Measurements from ENCODE around the gene TBC1D3B.

The TBC1D3B gene

DNA sequence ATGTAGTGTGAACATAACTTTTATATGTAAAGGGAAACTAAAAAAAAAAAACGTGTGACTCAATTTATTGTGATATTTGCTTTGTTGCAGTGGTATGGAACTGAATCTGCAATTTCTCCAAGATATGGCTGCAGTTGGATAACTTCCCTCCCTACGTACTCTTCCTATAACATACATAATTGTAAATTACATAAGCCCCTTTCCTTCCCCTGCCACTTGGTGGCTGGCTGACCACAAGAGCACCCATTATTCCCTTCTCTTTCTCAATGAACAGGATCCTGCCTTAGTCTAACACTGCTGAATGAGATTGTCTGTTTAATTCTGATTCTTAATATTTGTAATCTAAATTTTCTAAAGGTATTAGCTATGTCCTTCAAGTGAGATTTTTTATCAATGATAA, 45.0 kb downstream of the TBC1D3B start:
- no peak for TF ChIP-seq EZH2phosphoT487 (IDR thresholded peaks at IDR 0.05; ENCODE audit: borderline replicate concordance, low read length)
- TF ChIP-seq, protein P1, sequence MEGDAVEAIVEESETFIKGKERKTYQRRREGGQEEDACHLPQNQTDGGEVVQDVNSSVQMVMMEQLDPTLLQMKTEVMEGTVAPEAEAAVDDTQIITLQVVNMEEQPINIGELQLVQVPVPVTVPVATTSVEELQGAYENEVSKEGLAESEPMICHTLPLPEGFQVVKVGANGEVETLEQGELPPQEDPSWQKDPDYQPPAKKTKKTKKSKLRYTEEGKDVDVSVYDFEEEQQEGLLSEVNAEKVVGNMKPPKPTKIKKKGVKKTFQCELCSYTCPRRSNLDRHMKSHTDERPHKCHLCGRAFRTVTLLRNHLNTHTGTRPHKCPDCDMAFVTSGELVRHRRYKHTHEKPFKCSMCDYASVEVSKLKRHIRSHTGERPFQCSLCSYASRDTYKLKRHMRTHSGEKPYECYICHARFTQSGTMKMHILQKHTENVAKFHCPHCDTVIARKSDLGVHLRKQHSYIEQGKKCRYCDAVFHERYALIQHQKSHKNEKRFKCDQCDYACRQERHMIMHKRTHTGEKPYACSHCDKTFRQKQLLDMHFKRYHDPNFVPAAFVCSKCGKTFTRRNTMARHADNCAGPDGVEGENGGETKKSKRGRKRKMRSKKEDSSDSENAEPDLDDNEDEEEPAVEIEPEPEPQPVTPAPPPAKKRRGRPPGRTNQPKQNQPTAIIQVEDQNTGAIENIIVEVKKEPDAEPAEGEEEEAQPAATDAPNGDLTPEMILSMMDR (IDR thresholded peaks at IDR 0.05; ENCODE audit: low read depth, low read length, poor library complexity, severe bottlenecking), result no peak
- H3K9me3 ChIP-seq (ENCODE audit: control insufficient read depth, insufficient read depth, low read length), result peaks cover 4% of the 10 kb centered on the region
- no peak overlapping the region for H3K4me2 ChIP-seq (ENCODE audit: low read length)
- no peaks in the 10 kb centered on the region; the same call in 1 of the 2 replicates for H4K20me1 ChIP-seq (ENCODE audit: control insufficient read depth, insufficient read depth, low read depth, low read length)
- no peak overlapping the region for H3K27ac ChIP-seq (ENCODE audit: low read depth, low read length)
- peaks cover 30% of the 10 kb centered on the region for H3K4me1 ChIP-seq (ENCODE audit: control insufficient read depth, low read length)
- no peaks in the 10 kb centered on the region for H3K36me3 ChIP-seq (ENCODE audit: control insufficient read depth, low read length)
- peaks cover 6% of the 10 kb centered on the region; the same call in 1 of the 2 replicates for H3F3A ChIP-seq (ENCODE audit: control insufficient read depth, insufficient read depth)
- H3K4me3 ChIP-seq (ENCODE audit: low read length), result no peak overlapping the region
- H3K27me3 ChIP-seq (ENCODE audit: control insufficient read depth, low read length), result peaks cover 62% of the 10 kb centered on the region
- no peaks in the 10 kb centered on the region for H3K9me2 ChIP-seq (replicated peaks; ENCODE audit: control insufficient read depth, low read length)
- no peaks in the 10 kb centered on the region for H3K79me2 ChIP-seq (ENCODE audit: control insufficient read depth, low read length)

- Histone ChIP-seq H3K4me3 (ENCODE audit: low read length) (no peak overlapping the region), H3K79me2 (ENCODE audit: control insufficient read depth, low read length) (no peaks in the 10 kb centered on the region), H4K20me1 (ENCODE audit: control insufficient read depth, insufficient read depth, low read depth, low read length) (no peaks in the 10 kb centered on the region; the same call in 1 of the 2 replicates), H3F3A (ENCODE audit: control insufficient read depth, insufficient read depth) (peaks cover 6% of the 10 kb centered on the region; the same call in 1 of the 2 replicates), H3K4me2 (ENCODE audit: low read length) (no peak overlapping the region), H3K27me3 (ENCODE audit: control insufficient read depth, low read length) (peaks cover 57% of the 10 kb centered on the region), H3K4me1 (ENCODE audit: control insufficient read depth, low read length) (peaks cover 30% of the 10 kb centered on the region), H3K36me3 (ENCODE audit: control insufficient read depth, low read length) (no peaks in the 10 kb centered on the region), H3K27ac (ENCODE audit: low read depth, low read length) (no peak overlapping the region), H3K9me3 (ENCODE audit: control insufficient read depth, insufficient read depth, low read length) (peaks cover 15% of the 10 kb centered on the region), H3K9me2 (replicated peaks; ENCODE audit: control insufficient read depth, low read length) (no peaks in the 10 kb centered on the region)
- TF ChIP-seq, protein P1 (IDR thresholded peaks at IDR 0.05; ENCODE audit: low read depth, low read length, poor library complexity, severe bottlenecking), result no peak
- TF ChIP-seq EZH2phosphoT487 (IDR thresholded peaks at IDR 0.05; ENCODE audit: borderline replicate concordance, low read length), result no peak
Observed at GRCh38 chr17:36130346-36130745, 46.1 kb downstream of the TBC1D3B start.

DNA sequence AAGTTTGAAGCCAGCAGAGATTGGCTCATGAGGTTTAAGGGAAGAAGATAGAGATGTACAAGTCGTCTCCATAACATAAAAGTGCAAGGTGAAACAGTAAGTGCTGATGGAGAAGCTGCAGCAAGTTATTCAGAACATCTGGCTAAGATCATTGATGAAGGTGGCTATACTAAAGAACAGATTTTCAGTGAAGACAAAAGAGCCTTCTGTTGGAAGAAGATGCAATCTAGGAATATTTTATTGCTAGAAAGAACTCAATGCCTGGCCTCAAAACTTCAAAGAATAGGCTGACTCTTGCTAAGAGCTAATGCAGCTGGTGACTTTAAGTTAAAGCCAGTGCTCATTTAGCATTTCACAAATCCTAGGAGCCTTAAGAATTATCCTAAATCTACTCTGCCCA, 46.8 kb downstream of the TBC1D3B start:
- Histone ChIP-seq H3K4me3 (ENCODE audit: low read length) (no peak overlapping the region), H3K9me2 (replicated peaks; ENCODE audit: control insufficient read depth, low read length) (no peaks in the 10 kb centered on the region), H3K9me3 (ENCODE audit: control insufficient read depth, insufficient read depth, low read length) (peaks cover 21% of the 10 kb centered on the region), H4K20me1 (ENCODE audit: control insufficient read depth, insufficient read depth, low read depth, low read length) (no peaks in the 10 kb centered on the region; the same call in 1 of the 2 replicates), H3K4me1 (ENCODE audit: control insufficient read depth, low read length) (peaks cover 30% of the 10 kb centered on the region), H3K79me2 (ENCODE audit: control insufficient read depth, low read length) (no peaks in the 10 kb centered on the region), H3K27me3 (ENCODE audit: control insufficient read depth, low read length) (peaks cover 54% of the 10 kb centered on the region), H3K36me3 (ENCODE audit: control insufficient read depth, low read length) (no peaks in the 10 kb centered on the region; the same call in 1 of the 2 replicates), H3F3A (ENCODE audit: control insufficient read depth, insufficient read depth) (peaks cover 6% of the 10 kb centered on the region; the same call in 1 of the 2 replicates), H3K4me2 (ENCODE audit: low read length) (no peak overlapping the region), H3K27ac (ENCODE audit: low read depth, low read length) (no peak overlapping the region)
- TF ChIP-seq, protein P1 (IDR thresholded peaks at IDR 0.05; ENCODE audit: low read depth, low read length, poor library complexity, severe bottlenecking), result no peak
- no peak for TF ChIP-seq EZH2phosphoT487 (IDR thresholded peaks at IDR 0.05; ENCODE audit: borderline replicate concordance, low read length)

Data from DOHH2 (cell line).